G401.6 (cell line): ENCODE results near the gene PKP1.
"Not testable (repeated sequence)": the region's sequence is repeated elsewhere in the genome, so short reads cannot be mapped to it uniquely, and the experiment has no call there.

Experiments used
- FAIRE-seq: peaks from 2 replicates; lab custom pipeline; 2012; peaks lifted over from hg19 to GRCh38; lab: Jason Lieb, UNC

The PKP1 gene, protein sequence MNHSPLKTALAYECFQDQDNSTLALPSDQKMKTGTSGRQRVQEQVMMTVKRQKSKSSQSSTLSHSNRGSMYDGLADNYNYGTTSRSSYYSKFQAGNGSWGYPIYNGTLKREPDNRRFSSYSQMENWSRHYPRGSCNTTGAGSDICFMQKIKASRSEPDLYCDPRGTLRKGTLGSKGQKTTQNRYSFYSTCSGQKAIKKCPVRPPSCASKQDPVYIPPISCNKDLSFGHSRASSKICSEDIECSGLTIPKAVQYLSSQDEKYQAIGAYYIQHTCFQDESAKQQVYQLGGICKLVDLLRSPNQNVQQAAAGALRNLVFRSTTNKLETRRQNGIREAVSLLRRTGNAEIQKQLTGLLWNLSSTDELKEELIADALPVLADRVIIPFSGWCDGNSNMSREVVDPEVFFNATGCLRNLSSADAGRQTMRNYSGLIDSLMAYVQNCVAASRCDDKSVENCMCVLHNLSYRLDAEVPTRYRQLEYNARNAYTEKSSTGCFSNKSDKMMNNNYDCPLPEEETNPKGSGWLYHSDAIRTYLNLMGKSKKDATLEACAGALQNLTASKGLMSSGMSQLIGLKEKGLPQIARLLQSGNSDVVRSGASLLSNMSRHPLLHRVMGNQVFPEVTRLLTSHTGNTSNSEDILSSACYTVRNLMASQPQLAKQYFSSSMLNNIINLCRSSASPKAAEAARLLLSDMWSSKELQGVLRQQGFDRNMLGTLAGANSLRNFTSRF

GRCh38 chr1:201282931-201283829 lies at the start of gene PKP1:
Gene PKP1 (plus strand): TSS chr1:201283506. CDS start chr1:201283703, 197 bp downstream.
- no peak for FAIRE-seq

DNA sequence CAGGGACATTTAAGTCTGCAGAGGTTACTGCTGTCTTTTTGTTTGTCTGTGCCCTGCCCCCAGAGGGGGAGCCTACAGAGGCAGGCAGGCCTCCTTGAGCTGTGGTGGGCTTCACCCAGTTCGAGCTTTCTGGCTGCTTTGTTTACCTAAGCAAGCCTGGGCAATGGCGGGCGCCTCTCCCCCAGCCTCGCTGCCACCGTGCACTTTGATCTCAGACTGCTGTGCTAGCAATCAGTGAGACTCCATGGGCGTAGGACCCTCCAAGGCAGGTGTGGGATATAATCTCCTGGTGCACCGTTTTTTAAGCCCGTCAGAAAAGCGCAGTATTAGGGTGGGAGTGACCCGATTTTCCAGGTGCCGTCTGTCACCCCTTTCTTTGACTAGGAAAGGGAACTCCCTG lies 43.7 kb upstream of the PKP1 start:
- FAIRE-seq: not testable (repeated sequence)

- no peak for FAIRE-seq
Observed at GRCh38 chr1:201240171-201240570, 43.1 kb upstream of the PKP1 start.

DNA sequence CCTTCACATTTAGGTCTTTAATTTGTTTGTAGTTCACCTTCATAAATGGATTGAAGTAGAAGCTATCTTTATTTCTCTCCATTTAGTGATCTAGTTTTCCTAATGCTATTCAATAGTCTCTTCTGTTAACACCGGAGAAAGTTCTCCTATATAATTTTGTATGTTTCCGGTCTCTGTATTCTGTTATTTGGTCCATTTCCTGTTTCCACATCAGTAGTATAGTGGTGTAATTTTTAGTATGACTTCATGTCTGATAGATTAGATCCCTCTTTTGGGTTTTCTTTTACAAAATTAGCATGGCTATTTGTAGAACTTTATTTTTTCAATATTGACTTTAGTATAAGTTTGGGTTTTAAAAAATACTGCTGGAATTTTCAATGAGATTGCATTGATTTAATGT lies 41.6 kb upstream of the PKP1 start:
- no peak for FAIRE-seq

DNA sequence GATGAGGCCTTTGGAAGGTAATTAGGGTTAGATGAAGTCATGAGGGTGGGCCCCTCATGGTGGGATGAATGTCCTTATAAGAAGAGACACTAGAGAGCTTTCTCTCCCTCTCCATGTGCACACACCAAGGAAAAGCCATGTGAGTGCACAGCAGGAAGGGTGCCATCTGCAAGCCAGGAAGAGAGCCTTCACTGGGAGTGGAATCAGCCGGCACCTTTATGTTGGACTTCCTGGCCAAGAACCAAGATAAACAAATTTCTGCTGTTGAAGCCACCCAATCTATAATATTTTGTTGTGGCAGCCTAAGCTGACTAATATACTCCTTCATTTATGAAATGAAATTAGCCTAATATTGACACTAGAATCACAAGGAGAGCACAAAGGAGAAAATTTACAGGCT lies 38.2 kb upstream of the PKP1 start:
- no peak for FAIRE-seq

DNA sequence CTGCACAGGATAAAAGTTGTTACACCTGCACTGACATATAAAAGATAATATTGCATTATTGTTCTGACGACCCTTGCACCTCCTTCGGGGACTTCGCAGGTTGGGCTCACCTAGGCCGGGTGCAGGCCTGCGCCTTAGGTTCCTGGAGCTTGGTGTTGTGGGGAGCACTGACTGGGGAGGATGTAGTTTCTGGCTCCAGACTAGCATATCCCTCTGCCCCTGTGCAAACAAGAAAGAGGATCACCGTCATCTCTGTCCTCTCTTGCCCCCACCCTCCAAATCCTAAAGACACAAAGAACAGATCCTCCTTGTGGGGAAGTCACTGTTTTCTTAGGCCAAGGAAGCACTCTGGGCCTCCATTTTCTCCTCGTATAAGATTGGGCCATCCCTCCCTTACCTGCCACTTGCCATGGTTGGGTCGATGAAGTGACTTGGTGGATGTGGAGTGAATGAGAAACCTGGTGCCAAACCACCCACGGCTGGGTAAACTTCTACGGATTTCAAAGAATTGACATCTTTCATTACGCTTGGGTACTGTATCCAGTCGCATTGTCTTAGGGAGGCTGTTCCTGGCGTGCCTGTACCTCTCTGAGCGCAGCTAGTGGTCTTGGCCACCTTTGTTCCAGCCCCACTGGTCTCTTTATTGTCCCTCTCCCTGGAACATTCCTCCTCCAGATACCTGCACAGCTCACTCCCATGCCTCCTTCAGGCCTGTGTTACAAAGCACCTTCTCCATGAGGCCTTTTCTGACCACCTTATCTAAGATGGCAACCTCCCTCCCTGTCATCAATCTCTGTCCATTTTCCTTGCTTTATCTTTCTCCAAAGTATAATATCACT lies 34.4 kb upstream of the PKP1 start:
- FAIRE-seq: no peak

DNA sequence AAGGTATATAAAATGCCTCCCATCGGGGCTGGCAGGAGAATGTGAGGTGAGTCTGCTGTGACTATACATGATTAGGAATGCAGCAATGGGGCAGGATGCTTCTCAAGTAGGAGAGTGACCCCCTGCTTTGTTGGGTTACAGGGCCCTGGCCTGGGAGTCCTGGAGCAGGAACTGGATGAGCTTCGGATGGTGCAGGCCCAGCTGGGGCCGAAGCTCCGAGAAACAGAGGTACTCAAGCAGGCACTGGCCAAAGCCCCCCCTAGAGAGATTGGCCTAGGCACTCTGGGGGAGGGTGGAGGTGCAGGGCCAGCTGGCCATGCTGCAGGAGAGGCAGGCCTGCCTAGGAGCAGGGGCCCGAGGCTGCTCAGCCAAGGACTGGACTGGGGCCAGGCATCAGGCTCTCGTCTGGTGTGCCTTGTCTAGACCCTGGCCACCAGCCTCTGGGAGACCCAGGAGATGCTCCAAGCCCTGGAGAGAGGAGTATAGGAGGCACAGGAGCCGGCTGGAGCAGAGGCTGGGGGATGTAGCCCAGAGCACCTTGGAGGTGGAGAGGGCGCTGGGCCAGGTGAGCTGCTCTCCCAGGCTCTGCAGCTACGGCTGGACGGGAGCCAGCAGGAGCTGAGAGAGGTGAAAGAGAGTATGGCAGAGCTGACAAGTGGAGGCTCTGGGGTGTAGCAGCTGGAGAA lies 32.8 kb upstream of the PKP1 start:
- no peak for FAIRE-seq

- FAIRE-seq: no peak
Observed at GRCh38 chr1:201251411-201251810, 31.9 kb upstream of the PKP1 start.

DNA sequence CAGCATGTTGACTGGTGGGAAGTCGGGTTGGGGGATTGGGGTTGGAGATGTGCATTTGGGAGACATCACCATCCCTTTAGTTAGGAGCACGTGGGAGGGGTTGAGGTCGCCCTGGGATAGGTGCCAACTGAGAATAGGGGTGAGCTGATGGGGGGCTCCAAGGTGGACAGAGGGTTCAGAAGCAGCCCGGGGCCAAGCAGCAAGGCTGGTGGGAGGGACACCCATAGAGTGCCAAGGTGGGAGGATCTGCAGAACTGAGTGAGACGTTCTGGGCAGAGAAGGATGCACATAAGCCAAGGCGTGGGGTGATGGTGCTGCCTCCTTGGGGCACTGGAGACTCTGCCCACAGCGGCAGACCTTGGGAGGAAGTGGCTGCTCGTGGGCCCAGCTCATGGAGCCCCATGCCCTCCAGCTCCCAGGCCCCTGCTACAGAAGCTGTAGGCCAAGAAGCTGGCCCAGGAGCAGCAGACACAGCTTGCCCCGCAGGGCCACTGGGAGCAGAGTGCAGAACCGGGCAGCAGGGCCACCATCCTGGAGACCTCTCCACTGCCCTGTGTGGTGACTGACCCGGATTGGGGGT lies 31.4 kb upstream of the PKP1 start:
- no peak for FAIRE-seq

GRCh38 chr1:201252944-201253371 lies 30.3 kb upstream of the PKP1 start:
- no peak for FAIRE-seq

DNA sequence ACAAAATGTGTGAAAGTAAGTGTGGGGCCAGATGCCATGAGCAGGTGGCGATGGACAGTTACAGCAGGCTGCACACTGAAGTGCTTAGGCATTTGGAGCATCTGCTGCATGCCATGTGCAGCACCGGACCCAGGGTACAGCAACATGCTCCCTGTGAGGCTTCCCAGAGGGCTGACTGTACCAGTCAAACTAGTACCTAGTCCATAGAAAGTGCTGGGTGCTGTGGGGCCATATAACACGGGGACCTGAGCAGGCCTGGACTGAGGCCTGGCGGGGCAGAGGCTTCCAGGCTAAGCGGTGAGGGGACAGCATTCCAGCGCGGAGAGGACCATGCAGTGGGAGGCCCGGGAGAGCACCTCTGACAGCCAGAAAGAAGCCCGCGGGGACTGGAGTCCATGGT lies 29.9 kb upstream of the PKP1 start:
- no peak for FAIRE-seq

- no peak for FAIRE-seq
Observed at GRCh38 chr1:201253906-201254624, 29.2 kb upstream of the PKP1 start.

DNA sequence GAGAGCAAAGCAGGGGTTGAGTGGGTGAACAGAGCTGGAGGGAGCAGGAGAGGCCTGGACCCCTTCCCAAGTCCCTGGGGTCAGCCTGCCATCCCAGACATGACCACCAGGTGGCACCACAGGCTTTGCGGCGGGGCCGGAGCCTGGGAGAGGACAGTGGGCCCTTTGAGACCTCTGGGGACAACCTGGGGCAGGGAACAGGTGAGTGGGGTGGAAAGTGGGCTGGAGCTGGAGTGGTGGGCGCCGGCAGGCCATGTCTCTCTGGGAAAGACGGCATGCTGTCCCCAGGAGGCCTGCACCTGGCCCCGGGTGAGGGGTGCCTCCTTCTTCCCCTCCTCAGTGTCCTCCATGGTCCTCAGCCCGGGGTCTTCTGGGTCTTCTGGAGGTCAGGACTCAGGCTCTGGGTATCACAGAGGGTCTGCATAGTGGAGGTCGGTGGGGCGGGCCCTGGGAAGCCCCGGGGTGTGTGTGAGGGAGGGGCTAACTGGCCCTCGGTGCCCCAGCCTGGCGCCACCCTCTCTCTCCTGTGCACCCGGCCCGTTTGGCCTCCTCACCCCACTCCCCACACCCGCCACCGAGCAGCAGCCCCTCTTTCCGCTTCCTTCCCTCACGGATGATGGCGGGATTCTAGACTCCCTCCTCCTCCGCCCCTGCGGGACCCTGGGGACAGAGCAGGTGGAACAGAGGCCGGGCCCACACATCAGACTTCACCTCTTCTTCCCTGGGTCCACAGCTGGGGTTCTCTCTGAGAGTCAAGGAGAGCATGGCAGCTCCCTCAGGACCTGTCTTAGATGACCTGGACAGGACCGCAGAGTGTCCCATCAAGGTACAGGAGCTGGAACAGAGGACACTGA lies 28.5 kb upstream of the PKP1 start:
- no peak for FAIRE-seq

DNA sequence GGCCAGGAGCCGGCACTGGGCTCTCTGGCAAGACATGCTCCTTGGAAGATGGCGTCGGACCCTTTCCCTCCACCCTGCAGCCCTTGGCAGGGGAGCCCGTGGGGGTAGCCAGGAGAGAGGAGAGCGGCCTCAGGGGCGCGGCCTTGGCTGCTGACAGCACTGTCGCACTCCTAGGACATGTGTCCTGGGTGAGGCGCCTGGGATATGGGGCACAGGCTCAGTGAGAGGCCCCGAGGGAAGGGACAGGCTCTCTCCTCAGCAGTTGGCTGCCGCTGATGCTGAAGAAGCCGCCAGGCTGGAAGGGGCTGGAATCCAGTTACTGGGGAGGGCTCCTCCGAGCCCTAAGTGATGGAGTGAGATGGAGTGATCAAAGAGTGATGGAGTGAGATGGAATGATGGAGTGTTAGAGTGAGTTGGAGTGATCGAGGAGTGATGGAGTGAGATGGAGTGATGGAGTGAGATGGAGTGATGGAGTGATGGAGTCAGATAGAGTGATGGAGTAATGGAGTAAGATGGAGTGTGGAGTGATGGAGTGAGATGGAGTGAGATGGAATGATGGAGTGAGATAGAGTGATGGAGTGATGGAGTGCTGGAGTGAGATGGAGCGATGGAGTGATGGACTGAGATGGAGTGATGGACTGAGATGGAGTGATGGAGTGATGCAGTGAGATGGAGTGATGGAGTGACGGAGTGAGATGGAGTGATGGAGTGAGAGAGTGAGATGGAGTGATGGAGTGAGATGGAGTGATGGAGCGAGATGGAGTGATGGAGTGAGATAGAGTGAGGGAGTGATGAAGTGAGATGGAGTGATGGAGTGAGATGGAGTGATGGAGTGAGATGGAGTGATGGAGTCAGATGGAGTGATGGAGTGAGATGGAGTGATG lies 27.6 kb upstream of the PKP1 start:
- no peak for FAIRE-seq

GRCh38 chr1:201258132-201258531 lies 25.2 kb upstream of the PKP1 start:
- FAIRE-seq: not testable (repeated sequence)

GRCh38 chr1:201258763-201259230 lies 24.5 kb upstream of the PKP1 start:
- FAIRE-seq: no peak

DNA sequence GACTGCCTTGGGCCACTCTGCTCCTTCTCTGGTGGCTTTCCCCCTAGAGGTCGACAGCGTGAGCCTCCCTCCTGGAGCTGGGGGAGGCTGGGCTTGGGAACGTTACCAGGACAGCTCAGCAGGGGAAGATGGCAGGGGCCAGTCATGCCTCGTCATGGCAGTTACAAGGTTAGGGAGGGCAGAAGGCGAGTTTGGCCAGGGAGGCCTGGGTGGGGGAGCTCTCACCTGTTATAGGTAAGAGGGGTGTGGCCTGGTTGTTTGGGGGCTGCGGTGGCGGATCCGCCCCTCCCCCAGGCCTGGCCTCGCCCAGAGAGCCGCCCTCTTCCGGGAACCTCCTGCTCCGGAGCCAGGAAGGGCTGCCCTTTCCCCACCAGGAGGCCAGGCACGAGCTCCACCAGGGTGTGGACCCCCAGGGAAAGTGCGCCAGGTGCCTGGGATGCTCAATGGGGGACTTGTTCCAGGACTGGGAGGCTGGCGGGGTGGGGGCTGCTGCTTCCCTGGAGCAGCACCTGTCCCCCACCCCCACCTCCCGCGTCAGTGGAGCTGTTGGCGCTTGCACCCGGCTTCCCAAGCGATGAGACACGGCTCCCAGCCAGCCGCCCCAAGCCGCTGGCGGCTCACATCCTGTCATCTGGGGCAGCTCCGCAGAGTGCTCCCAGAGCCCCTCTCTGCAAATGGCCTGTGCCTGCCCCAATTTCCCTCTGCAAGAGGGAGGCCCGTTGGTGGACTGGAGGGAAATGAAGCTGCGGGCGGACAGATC lies 23.6 kb upstream of the PKP1 start:
- FAIRE-seq: no peak
